Thoracic aorta (tissue), 2 donors: Measurements from ENCODE around the gene ASTL. TPM values are rescaled to one million over a fixed set of nuclear protein-coding genes. Genes with fewer than 3 reads are reported as not detected.
"Not testable (repeated sequence)": the region's sequence is repeated elsewhere in the genome, so short reads cannot be mapped to it uniquely, and the experiment has no call there.

ENCODE experiments used
- ATAC-seq: fragments of 150-250 bp; one replicate; pipeline ENCODE4 v1.8.0; 2017; ENCODE audit warnings: low read depth; ENCODE audit not compliant: insufficient number of reproducible peaks, low FRiP score
- DNase-seq: peaks from one replicate; pipeline ENCODE4 v3.0.0-alpha.2; 2020; ENCODE audit warnings: low spot score
- H3K27ac ChIP-seq, 2 donors: fragments of 200-600 bp; sonication (generic); 1 replicate in 1 of 2; 2 replicates in 1 of 2; pipeline ENCODE4 v1.5.1; 2016; ENCODE audit warnings: mild to moderate bottlenecking in 2 of 2, moderate library complexity in 2 of 2
- H3K27me3 ChIP-seq: fragments of 200-600 bp; sonication (generic); replicated peaks from 2 replicates; pipeline ENCODE4 v1.6.0; 2016; ENCODE audit warnings: mild to moderate bottlenecking; ENCODE audit not compliant: insufficient read depth
- H3K36me3 ChIP-seq: fragments of 200-600 bp; sonication (generic); one replicate; pipeline ENCODE4 v1.5.1; 2016
- H3K4me1 ChIP-seq, 2 donors: fragments of 200-600 bp; sonication (generic); 1 replicate in 1 of 2; 2 replicates in 1 of 2; pipeline versions ENCODE4 v1.5.1 to v1.6.0; 2016; ENCODE audit warnings: low read depth in 2 of 2, mild to moderate bottlenecking in 1 of 2; ENCODE audit not compliant: control insufficient read depth in 1 of 2
- H3K4me3 ChIP-seq: fragments of 200-600 bp; sonication (generic); 2 replicates; pipeline ENCODE4 v1.5.1; 2016; ENCODE audit warnings: mild to moderate bottlenecking
- H3K9me3 ChIP-seq: fragments of 200-600 bp; sonication (generic); 2 replicates; pipeline ENCODE4 v1.5.1; 2016
- total RNA-seq, 2 donors: library from RNA; depleted of rRNA; stranded (reverse); fragments of >200 nt; gene quantifications; one replicate each; pipeline versions ENCODE4 v1.1.0 to v1.2.3, GENCODE V29; 2016
- TF ChIP-seq, protein P1 (sequence below): fragments of 200-600 bp; sonication (generic); IDR thresholded peaks from one replicate; pipeline ENCODE4 v1.5.1; 2019; ENCODE audit warnings: antibody characterized with exemption

Gene ASTL
- total RNA-seq, 2 donors from 2014 or later, result not detected

DNA sequence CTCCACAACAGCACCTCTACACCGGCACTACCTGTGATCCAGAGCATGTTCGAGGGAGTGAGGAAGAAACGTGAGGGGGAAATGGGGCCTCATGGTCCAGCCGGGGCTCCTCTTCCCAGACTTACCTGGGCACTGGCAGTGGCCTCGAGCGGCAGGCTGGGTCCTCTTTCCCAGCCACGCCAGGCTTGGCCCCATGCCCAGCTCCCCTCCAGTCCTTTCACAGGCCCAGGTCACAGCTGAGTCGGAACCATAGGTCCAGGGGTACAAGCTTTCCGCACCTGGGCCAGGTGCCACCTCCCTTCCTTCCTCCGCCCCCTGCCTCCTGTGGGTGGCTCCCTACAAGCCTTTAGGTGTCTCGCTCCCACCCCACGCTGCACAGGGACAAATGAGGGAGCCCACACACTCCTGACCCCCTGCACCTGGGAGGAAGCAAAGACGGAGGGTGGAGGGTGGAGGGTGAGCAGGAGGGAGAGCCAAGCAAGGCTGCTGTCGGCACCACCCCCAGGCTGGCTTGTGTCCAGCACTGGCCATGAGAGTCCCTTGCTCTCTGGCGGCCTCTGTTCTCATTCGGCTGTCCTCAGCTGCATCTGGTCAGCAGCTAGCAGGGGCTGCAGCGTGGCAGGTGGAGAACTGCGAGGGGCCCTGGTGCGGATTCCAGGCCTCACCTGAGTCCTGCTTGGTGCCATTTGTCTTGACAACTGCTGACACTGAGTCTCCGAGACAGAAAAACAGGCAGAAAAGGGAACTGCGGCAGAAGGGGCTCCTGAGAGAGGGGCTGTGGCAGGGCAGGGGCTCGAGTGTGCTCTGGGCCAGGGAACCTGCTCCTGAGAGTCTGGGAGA lies 48.7 kb downstream of the ASTL start:
- no peaks in the 10 kb centered on the region for H3K9me3 ChIP-seq
- H3K4me3 ChIP-seq, result no peak overlapping the region
- ATAC-seq (no peak), DNase-seq (no peak)
- H3K36me3 ChIP-seq, result no peaks in the 10 kb centered on the region
- H3K27ac ChIP-seq, result no peak overlapping the region
- no peaks in the 10 kb centered on the region for H3K4me1 ChIP-seq
- no peaks in the 10 kb centered on the region for H3K27me3 ChIP-seq
- TF ChIP-seq, protein P1, sequence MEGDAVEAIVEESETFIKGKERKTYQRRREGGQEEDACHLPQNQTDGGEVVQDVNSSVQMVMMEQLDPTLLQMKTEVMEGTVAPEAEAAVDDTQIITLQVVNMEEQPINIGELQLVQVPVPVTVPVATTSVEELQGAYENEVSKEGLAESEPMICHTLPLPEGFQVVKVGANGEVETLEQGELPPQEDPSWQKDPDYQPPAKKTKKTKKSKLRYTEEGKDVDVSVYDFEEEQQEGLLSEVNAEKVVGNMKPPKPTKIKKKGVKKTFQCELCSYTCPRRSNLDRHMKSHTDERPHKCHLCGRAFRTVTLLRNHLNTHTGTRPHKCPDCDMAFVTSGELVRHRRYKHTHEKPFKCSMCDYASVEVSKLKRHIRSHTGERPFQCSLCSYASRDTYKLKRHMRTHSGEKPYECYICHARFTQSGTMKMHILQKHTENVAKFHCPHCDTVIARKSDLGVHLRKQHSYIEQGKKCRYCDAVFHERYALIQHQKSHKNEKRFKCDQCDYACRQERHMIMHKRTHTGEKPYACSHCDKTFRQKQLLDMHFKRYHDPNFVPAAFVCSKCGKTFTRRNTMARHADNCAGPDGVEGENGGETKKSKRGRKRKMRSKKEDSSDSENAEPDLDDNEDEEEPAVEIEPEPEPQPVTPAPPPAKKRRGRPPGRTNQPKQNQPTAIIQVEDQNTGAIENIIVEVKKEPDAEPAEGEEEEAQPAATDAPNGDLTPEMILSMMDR, result no peak

DNA sequence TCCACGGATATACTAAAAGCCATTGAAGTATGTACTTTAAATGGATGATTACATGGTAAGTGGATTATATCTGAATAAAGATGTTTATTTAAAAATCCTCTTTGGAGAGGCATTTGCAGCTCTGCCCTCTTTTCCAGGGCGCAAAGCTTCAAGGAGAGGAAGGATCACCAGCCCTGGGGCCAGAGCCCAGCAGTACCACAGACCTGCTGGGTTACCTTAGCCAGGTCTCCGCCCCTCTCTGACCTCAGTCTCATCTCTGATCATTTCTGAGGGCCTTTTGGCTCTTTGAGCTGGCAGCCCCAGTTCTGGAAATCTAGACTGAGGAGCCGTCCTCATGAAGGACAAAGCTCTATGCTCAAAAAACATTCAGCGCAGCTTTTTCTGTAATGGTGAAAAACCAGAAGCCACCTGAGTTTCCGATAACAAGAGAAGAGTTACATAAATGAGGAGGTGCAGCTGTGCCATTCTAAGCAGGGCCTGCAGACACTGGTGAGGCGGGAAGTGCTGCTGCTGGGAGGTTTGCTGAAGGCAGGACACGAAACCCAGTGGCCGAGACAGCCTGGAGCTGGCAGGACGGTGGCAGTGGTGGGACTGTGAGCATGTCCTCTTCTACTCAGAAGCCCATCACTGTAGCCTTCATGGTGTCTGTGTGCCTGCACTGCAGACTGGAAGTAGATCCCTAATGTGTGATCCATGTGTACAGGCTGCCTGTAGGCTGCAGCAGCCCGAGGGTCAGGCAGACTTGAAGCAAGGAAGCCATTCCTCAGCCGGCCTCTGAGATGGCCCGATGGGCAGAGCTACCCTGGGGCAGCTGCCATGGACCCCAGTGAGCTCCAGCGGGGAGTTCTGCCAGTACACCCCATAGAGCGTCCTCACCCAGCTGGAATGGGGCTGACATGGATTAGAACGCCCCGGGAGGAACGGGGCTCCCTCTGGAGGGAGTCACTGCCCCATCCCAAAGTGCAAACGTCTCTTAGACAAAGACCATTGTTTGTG lies 49.7 kb downstream of the ASTL start:
- no peak overlapping the region for H3K27ac ChIP-seq
- H3K4me3 ChIP-seq, result no peak overlapping the region
- H3K27me3 ChIP-seq, result no peaks in the 10 kb centered on the region
- H3K9me3 ChIP-seq, result no peaks in the 10 kb centered on the region
- H3K4me1 ChIP-seq, result peaks cover 0 to 6% of the 10 kb centered on the region in 2 donors
- TF ChIP-seq, protein P1, result no peak
- no peak for ATAC-seq
- no peak for DNase-seq
- H3K36me3 ChIP-seq, result no peaks in the 10 kb centered on the region

DNA sequence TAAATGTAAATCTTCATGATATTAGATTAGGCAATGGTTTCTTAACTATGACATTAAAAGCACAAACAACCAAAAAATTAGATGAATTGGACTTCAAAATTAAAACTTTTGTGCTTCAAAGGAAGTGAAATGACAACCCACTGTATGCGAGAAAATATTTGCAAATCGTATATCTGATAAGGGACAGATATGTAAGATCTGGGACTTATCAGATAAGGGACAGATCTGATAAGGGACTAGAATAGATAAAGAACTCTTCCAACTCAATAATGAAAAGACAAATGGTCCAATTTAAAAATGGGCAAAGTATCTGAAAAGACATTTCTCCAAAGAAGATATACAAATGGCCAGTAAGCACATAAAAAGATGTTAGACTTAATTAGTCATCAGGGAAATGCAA lies 51.2 kb downstream of the ASTL start:
- Histone ChIP-seq H3K9me3 (no peaks in the 10 kb centered on the region), H3K27ac (no peak overlapping the region), H3K36me3 (no peaks in the 10 kb centered on the region), H3K27me3 (no peaks in the 10 kb centered on the region), H3K4me1 (peaks cover 0 to 18% of the 10 kb centered on the region in 2 donors), H3K4me3 (no peak overlapping the region)
- TF ChIP-seq, protein P1, result no peak
- DNase-seq, result no peak
- ATAC-seq, result no peak

DNA sequence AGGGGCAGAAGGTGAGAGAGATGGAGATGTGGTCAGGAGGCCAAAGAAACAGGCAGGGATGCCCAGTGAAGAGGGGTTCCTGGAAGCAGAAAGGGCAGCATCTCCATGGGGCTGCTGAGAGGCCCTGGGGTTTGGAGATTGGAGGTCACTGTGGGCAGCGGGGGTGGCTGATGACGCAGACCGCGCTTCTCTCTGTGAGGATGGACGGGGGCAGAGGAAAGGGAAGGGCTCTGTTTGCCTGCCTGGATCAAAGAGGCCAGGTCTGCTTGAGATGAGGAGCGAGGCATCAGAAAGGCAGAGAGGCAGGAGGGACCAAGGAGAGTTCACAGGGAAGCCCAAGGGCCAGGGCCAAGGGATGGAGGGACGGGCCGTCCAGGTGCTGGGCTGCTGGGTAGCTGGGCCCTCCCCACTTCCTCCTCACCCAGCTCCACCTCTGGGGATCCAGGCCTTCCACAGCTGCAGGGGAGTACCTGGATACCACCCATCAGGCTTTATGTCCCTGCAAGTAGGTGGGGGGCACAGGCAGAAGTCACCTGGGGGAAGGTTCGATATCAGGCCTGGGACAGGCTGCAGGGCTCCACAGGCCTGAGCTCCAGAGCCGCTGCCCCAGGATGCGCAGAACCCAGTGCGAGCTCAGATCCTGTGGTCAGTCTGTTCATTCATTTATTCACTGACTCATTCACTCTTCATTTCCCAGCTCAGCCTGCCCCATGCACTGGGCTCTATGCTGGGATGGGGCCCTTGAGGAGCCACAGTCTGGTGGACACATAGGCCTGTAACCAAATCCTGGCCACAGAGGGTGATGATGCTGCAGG lies 52.6 kb downstream of the ASTL start:
- H3K4me1 ChIP-seq, result peaks cover 0 to 18% of the 10 kb centered on the region in 2 donors
- no peaks in the 10 kb centered on the region for H3K9me3 ChIP-seq
- H3K27ac ChIP-seq, result no peak overlapping the region
- no peaks in the 10 kb centered on the region for H3K27me3 ChIP-seq
- TF ChIP-seq, protein P1, result no peak
- H3K36me3 ChIP-seq, result no peaks in the 10 kb centered on the region
- no peak overlapping the region for H3K4me3 ChIP-seq
- DNase-seq (no peak), ATAC-seq (no peak)

DNA sequence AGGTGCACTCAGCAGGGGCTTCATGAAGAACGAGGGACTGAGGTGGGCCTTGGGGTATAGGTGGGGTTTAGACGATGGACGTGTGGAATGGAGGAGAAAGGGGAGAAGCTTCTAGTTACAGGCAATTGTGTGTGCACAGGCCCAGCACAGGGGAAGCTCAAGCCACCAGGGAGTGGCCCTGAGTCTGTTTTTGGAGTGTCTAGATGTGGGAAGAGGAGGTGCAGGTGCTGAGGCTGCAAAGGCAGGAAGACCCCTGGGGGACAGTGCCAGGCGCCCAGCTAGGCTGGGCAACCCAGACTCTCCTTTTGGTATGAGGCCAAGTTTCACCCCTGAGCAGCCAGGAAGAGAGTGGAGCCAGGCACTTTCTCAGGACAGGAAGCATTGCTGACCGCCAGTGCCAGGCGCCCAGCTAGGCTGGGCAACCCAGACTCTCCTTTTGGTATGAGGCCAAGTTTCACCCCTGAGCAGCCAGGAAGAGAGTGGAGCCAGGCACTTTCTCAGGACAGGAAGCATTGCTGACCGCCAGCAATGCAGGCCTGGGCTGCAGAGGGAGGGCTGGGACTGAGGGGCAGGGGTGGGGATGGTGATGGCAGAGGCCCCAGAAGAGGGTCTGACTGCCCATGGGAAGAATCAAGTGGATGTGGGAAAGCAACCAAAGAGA lies 53.3 kb downstream of the ASTL start:
- DNase-seq, H3K27me3 ChIP-seq, H3K9me3 ChIP-seq, H3K27ac ChIP-seq, H3K36me3 ChIP-seq, ATAC-seq, H3K4me3 ChIP-seq: not testable (repeated sequence)
- peaks cover 0 to 18% of the 10 kb centered on the region in 2 donors for H3K4me1 ChIP-seq
